NCI-H2196 treated with DMSO at 0.1 percent for 48 hours (cell line): ENCODE measurements around the gene ARHGAP29.
"Not testable (repeated sequence)": the region's sequence is repeated elsewhere in the genome, so short reads cannot be mapped to it uniquely, and the experiment has no call there.

Experiments
- DNase-seq: peaks from one replicate; lab custom pipeline; 2025; ENCODE audit not compliant: unreplicated experiment; lab: John Stamatoyannopoulos, UW

The ARHGAP29 gene

DNA sequence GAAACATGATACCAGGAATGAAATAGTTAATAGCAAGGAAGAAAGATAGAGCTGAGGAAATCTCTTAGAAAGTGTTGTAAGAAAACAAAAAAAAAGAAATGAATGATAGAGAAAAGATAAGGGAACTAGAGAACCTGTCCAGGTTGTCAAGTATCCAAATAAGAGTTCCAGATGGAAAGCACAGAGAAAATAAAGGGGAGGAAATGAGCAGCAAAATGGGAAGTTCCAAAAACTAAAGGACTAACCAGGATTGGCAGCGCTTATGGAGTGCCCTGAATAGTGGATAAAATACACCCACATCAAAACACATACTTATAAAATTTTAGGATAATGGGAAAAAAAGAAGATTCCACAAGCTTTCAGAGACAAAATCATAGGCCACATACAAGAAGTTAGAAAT is 55.2 kb downstream of the ARHGAP29 start:
- DNase-seq, result no peak

DNA sequence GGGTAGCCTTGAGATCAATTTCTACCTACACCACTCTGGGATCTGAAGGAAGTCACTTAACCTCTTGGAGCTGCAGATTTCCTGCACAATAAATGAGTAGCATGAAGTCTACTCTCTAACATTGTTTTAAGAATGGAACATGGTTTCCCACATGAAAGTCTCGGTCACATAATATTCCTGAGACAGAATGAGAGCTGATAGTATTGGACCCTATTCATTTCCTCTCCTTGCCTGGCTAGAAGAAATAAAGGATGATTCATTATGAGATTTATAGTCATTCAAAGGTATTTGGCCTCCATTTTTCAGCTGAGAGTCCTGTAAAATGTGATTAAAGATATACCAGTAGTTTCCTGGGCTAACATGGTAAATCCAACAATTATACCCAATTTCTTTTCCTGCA is 56.7 kb downstream of the ARHGAP29 start:
- DNase-seq, result no peak

DNA sequence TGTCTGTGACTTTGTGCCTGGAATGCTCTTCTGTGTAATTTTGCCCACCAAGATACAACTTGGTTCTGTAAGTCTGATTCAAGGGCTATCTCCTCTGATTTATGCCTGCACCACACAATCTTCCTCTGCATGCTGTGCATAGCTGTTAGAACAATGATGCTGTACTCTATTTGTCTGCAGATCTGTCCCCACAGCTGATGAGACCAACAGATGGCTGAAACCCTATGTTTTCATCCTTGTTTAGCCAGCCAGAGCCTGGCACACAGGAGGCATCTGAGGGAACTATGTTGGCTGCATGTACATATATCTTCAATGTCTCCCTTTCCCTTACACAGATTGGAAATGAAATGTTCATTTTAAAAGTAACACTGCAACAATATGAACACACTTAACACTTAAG is 58.5 kb downstream of the ARHGAP29 start:
- DNase-seq, result no peak

DNA sequence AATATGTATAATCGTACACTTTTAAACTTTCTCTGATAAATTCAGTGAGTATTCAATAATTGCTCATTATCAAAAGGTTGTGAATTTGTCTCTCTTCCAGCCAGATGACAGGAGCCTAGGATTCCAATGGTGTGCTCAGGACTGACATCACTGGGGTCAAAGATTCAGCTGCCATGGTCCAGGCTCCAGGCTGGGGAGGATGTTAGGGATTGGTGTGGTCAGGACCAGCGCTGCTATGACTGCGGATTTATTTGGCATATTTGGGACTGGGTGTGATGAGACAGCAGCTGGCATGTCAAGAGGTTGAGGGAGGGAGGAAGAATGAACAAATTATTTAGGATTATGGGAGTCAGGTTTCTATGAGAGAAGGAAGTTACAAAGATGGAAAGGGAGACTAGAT is 68.3 kb downstream of the ARHGAP29 start:
- no peak for DNase-seq

DNA sequence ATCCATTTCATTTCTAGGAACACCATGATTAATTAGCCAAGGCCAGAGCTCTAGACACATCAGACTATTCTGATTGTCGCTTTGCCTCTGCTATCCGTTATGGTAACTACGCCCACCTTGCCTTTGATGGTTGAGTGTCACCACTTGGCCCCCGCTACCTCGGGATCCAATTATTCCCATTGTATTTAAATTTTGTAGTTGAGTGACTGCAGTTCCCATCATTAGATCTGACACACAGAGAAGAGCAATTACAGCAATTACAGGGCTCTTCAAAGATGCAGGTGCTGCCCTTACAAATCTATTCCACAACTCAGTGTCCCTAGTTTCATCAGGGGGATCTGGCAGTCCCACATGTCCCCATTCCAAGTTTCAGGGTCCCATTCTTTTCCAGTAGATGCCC is 71.5 kb downstream of the ARHGAP29 start:
- DNase-seq, result no peak

DNA sequence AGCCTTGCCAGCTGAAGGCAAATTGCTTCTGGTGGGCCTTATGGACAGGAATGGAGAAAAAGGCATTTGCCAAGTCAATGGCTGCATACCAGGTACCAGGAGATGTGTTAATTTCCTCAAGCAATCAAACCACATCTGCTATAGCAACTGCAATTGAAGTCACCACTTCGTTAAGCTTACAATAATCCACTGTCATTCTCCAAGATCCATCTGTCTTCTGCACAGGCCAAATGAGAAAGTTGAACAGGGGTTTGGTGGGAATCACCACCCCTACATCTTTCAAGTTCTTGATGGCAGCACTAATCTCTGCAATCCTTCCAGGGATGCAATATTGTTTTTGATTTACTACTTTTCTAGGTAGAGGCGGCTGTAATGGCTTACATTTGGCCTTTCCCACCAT is 72.5 kb downstream of the ARHGAP29 start:
- DNase-seq, result not testable (repeated sequence)

DNA sequence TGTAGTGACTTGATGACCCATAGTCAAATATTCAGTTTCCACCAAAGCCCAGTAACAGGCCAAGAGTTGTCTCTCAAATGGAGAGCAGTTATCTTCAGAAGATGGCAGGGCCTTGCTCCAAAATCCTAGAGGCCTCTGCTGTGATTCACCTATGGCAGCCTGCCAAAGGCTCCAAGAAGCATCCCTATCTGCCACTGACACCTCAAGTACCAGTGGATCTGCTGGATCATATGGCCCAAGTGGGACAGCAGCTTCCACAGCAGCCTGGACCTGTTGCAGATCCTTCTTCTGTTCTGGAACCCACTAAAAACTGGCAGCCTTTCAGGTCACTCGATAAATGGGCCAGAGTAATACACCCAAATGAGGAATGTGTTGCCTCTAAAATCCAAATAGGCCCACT is 73.3 kb downstream of the ARHGAP29 start:
- not testable (repeated sequence) for DNase-seq

DNA sequence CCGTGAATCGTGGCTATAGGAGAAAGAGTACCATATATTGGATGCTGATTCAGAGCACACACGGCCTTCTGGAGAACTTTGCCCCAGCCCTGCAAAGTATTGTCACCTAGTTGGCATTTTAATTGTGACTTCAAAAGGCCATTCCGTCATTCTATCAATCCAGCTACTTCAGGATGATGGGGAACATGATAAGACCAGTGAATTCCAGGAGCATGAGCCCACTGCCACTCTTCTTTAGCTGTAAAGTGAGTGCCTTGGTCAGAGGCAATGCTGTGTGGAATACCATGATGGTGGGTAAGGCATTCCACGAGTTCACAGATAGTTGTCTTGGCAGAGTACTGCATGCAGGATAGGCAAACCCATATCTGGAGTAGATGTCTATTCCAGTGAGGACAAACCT is 74.1 kb downstream of the ARHGAP29 start:
- DNase-seq, result not testable (repeated sequence)

DNA sequence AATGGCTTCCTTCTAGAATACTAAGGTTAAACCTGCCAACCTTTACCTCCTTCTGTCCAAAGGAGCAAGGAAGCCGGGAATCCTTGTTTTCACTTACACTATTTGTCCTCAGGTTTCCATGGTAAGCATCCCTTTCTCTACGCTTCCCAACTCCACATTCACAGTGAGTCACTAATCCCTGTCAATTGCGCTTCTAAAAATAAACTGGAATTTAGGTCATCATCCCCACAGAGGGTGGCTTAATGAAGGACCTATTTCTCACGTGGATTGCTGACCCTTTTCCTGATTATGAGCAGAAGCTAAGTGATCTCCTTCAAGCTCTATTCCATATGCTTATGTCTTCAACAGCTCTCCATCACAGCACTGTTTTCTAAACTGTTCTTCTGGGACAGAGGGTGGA is 76.6 kb downstream of the ARHGAP29 start:
- no peak for DNase-seq

DNA sequence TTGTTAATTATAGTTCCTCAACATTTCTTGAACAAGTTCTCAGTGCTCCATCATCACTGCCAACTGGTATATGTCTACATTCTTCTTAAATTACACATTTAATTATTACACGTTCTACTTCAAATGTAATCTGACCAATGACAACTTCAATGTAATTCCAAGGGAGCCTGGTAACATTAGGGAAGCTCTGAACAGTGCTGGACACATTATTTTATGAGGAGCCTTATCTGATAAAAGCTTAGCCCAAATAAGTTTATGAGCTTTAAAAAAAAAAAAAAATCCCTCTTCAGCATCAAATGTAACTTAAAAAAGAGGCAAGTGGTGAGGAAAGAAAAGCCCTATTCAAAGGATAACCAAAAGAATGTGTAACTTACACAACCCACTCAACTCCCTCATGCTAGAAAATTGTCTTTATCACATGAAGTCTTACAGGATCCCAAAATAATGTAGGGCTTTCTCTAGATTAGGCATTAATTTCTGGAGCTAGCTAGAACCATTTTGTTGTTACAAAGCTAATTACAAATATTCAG is 81.2 kb downstream of the ARHGAP29 start:
- DNase-seq, result no peak

DNA sequence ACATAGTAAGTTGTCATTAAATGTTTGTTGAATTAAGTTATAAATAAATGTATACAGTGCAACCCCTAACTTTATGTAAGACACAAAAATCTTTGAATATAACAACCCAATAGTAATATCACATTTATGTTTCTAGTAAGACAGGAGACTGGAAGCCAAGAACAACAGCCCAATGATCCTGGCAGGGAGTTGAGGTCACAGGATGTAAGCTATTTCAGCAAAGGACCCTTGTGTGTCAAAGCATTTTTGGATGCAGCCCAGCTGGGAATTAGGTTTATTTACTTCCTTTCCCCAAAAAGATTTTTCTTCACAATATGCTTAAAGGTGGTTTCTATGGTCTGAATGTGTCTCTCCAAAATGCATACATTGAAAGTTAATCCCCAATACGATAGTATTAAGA is 82.4 kb downstream of the ARHGAP29 start:
- DNase-seq, result no peak

DNA sequence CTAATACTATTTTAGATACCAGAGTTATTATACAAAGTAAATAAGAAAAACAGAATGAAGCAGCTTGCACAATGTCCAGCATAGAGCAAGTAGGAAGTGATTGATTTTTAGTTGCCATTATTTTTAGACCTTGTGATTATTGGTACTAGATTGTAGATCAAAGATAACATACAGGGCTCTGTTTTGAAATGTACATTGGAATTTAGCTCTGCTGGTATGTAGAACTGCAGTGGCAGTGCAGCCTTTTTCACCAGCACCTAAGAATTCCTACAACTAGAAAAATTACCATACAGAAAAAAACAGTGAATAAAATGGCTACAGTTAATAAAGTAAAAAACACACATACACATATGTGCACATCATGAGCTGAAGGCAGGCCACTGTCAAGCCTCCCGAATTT is 84.3 kb downstream of the ARHGAP29 start:
- DNase-seq, result no peak

DNA sequence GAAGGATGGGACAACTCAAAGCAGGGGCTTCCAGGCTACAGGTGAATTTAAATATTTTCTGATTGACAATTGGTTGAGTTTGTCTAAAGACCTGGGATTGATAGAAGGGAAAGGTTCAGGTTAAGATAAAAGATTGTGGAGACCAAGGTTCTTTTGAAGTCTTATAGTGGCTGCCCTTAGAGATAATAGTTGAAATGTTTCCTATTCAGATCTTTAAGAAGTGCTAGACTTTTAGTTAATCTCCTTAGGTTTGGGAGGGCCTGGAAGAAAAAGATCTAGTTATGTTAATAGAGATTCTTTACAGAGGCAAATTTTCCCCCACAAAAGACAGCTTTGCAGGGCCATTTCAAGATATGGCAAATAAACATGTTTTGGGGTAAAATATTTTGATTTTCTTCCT is 88.2 kb downstream of the ARHGAP29 start:
- not testable (repeated sequence) for DNase-seq

DNA sequence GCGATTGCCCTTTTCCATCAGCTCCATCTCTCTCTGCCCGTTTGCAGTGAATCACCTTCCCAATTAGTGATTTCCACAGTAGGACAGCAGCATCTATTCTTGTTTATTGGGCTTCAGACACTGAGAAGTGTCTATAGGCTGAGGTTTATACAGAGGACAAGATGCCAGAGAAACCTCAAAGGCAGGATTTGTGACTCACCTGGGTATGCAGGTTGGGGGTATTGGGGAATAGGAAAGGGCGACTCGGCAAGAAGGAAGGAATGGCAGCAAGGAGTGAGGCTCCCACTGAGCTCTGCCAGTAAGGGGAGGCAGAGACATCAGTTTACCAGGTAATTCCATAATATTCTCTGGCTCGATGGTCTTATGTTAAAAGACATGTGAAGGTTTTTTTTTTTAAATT is 91.1 kb downstream of the ARHGAP29 start:
- DNase-seq, result no peak

DNA sequence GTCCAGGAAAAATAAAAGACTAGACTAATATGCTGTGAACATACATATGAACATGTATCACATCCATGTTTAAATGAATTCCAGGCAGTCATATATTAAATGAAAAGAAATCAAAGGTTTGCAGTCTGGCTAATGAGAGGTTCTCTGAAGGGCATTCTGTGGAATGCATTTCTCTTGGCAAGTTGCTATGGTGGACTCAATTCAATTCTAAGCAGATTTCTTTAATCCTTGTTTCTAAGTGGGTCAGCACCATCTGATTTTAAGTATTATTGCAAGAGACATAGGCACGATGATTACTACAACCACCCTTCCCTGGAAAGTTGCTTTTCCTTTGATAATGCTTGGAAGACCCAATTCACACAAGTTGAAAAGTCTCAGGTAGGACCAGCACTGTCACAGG is 92.5 kb downstream of the ARHGAP29 start:
- DNase-seq, result no peak

DNA sequence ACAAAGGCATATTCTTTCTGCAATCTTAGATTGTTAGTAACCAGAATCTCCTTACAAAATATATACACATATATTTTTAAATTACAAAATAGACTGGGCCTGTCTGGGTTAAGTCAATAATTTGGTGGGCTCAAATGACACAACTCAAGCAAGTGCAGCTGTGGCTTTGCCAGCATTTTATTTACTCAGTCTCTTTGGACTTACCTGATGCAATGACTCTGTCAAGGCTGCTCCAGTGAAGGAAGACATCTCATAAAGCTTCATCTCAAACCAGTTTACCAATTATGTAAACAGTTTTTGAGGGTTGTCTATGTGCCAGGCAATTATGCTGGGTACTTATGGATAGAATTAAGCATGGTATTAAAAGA is 93.6 kb downstream of the ARHGAP29 start:
- DNase-seq, result peak; percentile 33

DNA sequence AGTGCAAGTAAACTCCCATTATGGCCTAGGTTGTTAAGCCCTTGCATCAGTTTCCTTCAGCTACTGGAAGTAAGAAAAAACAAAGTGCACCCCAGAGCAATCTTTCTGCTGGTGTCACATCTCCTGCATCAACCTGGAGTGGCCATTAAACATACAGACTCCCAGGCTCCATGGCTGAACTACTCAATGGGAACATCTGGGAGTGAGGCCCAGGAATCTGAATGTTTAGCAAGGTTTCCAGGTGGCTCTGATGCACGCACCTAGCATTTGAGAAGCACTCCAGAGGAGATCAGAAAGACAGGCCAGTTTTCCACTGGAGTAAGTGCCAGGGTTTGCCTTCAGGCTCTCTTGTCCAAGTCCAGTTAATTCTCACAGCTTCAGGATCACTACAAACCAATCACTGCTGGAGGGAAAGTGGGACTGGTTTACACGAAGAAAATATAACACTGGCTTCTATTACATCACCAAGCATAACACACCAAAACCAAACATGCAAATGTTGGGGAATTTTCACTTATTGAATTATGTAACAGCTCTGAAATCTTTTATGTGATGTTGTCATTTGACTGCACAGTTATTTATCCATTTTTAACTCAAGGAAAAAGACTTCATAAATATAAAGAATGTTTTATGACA is 94.1 kb downstream of the ARHGAP29 start:
- DNase-seq, result no peak

DNA sequence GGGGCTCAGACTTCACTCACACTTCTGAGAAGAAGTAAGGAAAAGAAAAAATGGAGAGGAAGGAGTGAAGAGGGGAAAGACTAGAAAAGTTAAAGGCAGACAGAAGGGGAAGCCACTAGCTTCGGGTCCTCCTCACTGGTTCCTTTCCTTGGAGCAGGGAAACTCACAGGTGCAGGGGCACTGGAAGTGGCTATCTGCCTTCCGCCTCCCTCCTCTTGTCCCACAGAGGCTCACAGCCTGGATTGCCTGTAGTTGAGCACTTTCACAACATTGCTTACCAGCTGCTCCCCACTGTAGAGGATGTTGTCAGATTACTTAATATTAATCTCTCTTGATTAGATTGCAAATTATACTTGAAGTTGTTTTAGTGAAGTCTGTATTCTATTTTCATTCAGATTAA is 94.8 kb downstream of the ARHGAP29 start:
- no peak for DNase-seq

DNA sequence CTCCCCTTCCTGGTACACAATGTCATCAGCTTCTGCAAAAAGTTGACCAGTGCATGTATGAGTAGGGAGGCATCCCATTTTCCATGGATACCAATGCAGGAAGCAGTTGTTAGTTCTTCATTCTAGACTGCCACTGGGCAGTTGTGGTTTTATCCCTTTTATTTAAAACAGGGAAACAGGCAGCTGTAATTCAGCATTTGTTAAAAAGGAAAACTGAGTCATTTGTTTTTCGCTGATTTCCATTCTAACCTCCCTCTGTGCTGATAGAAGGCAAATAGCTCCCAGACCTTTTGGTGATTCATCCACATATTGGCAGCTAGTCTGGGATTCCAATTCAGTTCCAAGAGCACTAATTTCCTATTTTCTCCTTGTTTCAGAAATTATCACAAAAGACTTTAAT is 95.4 kb downstream of the ARHGAP29 start:
- DNase-seq, result no peak

DNA sequence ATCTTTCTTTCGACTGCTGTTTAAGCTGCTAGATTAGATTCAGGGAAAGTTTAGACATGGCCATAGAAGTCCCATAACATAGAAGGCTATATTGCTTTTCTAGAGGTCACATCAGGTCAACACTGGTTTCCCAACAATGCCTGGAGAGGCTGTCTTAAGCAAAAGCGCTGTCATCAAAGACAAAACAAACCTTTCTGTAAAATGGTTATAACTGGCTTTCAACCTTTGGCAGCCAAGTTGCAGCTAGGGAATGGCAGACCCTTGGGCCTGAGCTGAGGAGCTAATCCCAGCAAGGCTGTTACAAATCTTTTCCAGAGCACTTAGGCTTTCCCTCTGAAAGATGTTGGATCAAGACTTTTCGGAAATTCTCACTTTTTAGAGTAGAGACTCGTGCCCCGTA is 105.3 kb downstream of the ARHGAP29 start:
- no peak for DNase-seq

DNA sequence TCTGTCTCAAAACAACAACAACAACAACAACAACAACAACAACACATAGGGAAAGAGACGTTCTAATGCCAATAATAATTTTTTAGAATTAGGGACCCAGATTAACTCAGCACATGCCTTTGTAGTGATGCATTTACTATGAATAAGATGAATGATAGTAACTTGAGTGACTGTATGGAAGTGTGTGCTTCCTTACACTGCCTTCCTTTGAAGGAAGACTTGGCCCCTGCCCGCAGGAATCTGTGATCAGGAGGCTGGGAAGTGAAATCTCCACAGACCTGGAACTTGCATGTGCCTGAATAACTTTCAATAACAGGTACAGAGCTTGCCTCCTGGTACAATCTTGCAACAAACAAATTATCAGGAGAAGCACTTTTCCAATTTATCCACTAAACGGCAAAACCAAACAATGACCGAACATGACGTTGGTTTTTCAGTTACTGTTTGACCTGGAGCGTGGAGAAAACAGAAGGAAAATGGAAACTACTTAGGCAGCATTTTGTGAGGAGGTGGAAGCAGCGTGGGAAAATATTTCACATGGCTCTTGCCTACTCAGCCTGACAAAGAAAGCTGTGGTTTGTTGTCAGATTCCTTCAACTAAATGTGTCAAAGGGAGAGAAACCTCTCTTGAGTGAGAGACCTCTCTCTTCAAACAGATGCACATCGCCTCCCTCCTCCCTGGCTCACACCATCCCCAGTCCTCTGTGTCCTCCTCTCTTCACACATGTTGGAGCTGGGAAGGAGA is 106.4 kb downstream of the ARHGAP29 start:
- DNase-seq, result no peak

DNA sequence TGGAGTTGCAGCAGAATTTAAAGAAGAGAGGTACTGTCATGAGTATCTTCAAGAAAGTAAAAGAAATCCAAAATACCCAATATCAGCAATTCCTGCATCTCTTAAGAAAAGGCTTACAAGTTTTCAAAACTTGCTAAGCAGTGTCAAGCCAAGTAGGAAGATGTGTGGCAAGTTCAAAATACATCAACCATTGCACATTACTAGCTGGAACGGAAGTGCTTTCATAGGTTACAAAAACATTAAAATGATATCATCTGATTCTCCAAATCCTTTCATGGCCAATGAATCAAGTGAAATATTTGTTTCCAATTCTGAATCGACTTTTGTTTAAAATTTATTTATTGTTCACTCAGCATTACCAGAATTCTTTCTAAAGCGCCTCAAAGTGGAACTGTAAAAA is 110.7 kb downstream of the ARHGAP29 start:
- no peak for DNase-seq
